Mesendoderm (in vitro differentiated cells): Measurements from ENCODE around the gene DZIP1L.
A peak's percentile ranks its signal among the peaks of the same experiment; 100 is the strongest.

Source experiments
- DNase-seq: peaks from one replicate; pipeline ENCODE4 v3.0.0; 2013
- H2AK5ac ChIP-seq: 2 replicates; pipeline ENCODE4 v1.6.1; 2013; ENCODE audit warnings: low read length, inconsistent platforms
- H2BK120ac ChIP-seq: 2 replicates; pipeline ENCODE4 v1.6.1; 2013; ENCODE audit warnings: low read depth, mild to moderate bottlenecking, low read length, moderate library complexity, mixed read lengths
- H2BK15ac ChIP-seq: replicated peaks from 2 replicates; pipeline ENCODE4 v1.6.1; 2013; ENCODE audit warnings: low read depth, mild to moderate bottlenecking, moderate library complexity
- H2BK5ac ChIP-seq: 2 replicates; pipeline ENCODE4 v1.6.1; 2013; ENCODE audit warnings: low read length, inconsistent platforms
- H3K18ac ChIP-seq: 2 replicates; pipeline ENCODE4 v1.6.1; 2013; ENCODE audit warnings: mild to moderate bottlenecking, low read length, mixed read lengths
- H3K23ac ChIP-seq: one replicate; pipeline ENCODE4 v1.6.1; 2013; ENCODE audit warnings: low read length
- H3K27ac ChIP-seq: 2 replicates; pipeline ENCODE4 v1.5.1; 2013; ENCODE audit warnings: low read depth, mild to moderate bottlenecking, inconsistent platforms, low read length, moderate library complexity
- H3K27me3 ChIP-seq: 2 replicates; pipeline ENCODE4 v1.6.1; 2013; ENCODE audit warnings: low read length, control low read depth, mild to moderate bottlenecking, inconsistent platforms; ENCODE audit not compliant: insufficient read depth, poor library complexity
- H3K36me3 ChIP-seq: 2 replicates; pipeline ENCODE4 v1.6.1; 2013; ENCODE audit warnings: low read length, inconsistent platforms; ENCODE audit not compliant: control insufficient read depth, insufficient read depth
- H3K4ac ChIP-seq: one replicate; pipeline ENCODE4 v1.6.1; 2013; ENCODE audit warnings: low read depth, mild to moderate bottlenecking, low read length, moderate library complexity
- H3K4me1 ChIP-seq: 2 replicates; pipeline ENCODE4 v1.6.1; 2013; ENCODE audit warnings: low read depth, low read length, inconsistent platforms; ENCODE audit not compliant: control insufficient read depth
- H3K4me2 ChIP-seq: 2 replicates; pipeline ENCODE4 v1.6.1; 2013; ENCODE audit warnings: low read length
- H3K4me3 ChIP-seq: 2 replicates; pipeline ENCODE4 v1.5.1; 2013; ENCODE audit warnings: mild to moderate bottlenecking, low read length
- H3K56ac ChIP-seq: one replicate; pipeline ENCODE4 v1.6.1; 2013; ENCODE audit warnings: low read length
- H3K79me1 ChIP-seq: 2 replicates; pipeline ENCODE4 v1.6.1; 2013; ENCODE audit warnings: low read length, inconsistent platforms
- H3K79me2 ChIP-seq: 2 replicates; pipeline ENCODE4 v1.6.1; 2013; ENCODE audit warnings: mild to moderate bottlenecking, low read length; ENCODE audit not compliant: control insufficient read depth, insufficient read depth
- H3K9ac ChIP-seq: 2 replicates; pipeline ENCODE4 v1.6.1; 2013; ENCODE audit warnings: low read length, inconsistent platforms
- H4K5ac ChIP-seq: one replicate; pipeline ENCODE4 v1.6.1; 2013; ENCODE audit warnings: low read length
- H4K8ac ChIP-seq: one replicate; pipeline ENCODE4 v1.6.1; 2013; ENCODE audit warnings: low read depth, mild to moderate bottlenecking, control low read depth, low read length, moderate library complexity
- WGBS: extraction: QIAGEN DNeasy Blood & Tissue Kit; methylation state at CpG from one replicate; pipeline ENCODE4 v1.1.7; 2013; ENCODE audit warnings: low lambda C conversion rate, missing lambda C conversion rate; ENCODE audit not compliant: insufficient coverage; ENCODE audit errors: extremely low coverage; 5-methylcytosine and 5-hydroxymethylcytosine counted together

Gene DZIP1L

GRCh38 chr3:138031536-138031935, 83.9 kb downstream of the DZIP1L start:
- H3K27ac ChIP-seq = no peak overlapping the region
- no peak overlapping the region for H3K56ac ChIP-seq
- no peak overlapping the region for H3K9ac ChIP-seq
- no peak overlapping the region for H3K18ac ChIP-seq
- H4K5ac ChIP-seq = no peak overlapping the region
- DNase-seq = no peak
- no peak overlapping the region for H3K23ac ChIP-seq
- no peak overlapping the region for H2AK5ac ChIP-seq
- no peaks in the 10 kb centered on the region for H3K4me1 ChIP-seq
- no peak overlapping the region for H2BK15ac ChIP-seq
- H3K79me1 ChIP-seq = no peaks in the 10 kb centered on the region
- H4K8ac ChIP-seq = no peak overlapping the region
- no peak overlapping the region for H3K4me3 ChIP-seq
- H2BK5ac ChIP-seq = no peak overlapping the region
- H3K36me3 ChIP-seq = no peaks in the 10 kb centered on the region
- no peaks in the 10 kb centered on the region for H3K27me3 ChIP-seq
- no CpG with 5 or more reads among the region's 3 CpGs for WGBS
- H3K4ac ChIP-seq = no peak overlapping the region
- no peaks in the 10 kb centered on the region for H3K79me2 ChIP-seq
- H3K4me2 ChIP-seq = no peak overlapping the region
- no peak overlapping the region for H2BK120ac ChIP-seq

GRCh38 chr3:138030734-138031280, 84.6 kb downstream of the DZIP1L start:
- H2BK15ac ChIP-seq = no peak overlapping the region

GRCh38 chr3:138027821-138028220, 87.6 kb downstream of the DZIP1L start:
- Histone ChIP-seq H2AK5ac (no peak overlapping the region), H3K23ac (no peak overlapping the region), H3K4ac (no peak overlapping the region), H3K4me3 (no peak overlapping the region), H2BK120ac (no peak overlapping the region), H3K36me3 (no peaks in the 10 kb centered on the region), H3K79me2 (no peaks in the 10 kb centered on the region), H2BK15ac (no peak overlapping the region), H3K9ac (no peak overlapping the region), H3K56ac (no peak overlapping the region), H4K8ac (no peak overlapping the region), H2BK5ac (no peak overlapping the region), H3K4me1 (no peaks in the 10 kb centered on the region), H3K27ac (no peak overlapping the region), H4K5ac (no peak overlapping the region), H3K27me3 (no peaks in the 10 kb centered on the region), H3K79me1 (no peaks in the 10 kb centered on the region), H3K4me2 (no peak overlapping the region), H3K18ac (no peak overlapping the region)
- WGBS = no CpG with 5 or more reads among the region's 5 CpGs
- DNase-seq = no peak

More at GRCh38 chr3:138030734-138031280, 84.6 kb downstream of the DZIP1L start:
- Histone ChIP-seq H3K4me1 (no peaks in the 10 kb centered on the region), H3K4me3 (no peak overlapping the region), H2AK5ac (no peak overlapping the region), H3K56ac (no peak overlapping the region), H3K4ac (no peak overlapping the region), H4K5ac (no peak overlapping the region), H3K9ac (no peak overlapping the region), H3K36me3 (no peaks in the 10 kb centered on the region), H4K8ac (no peak overlapping the region), H2BK5ac (no peak overlapping the region), H3K27ac (no peak overlapping the region), H3K79me2 (no peaks in the 10 kb centered on the region), H3K23ac (no peak overlapping the region), H3K4me2 (no peak overlapping the region), H3K79me1 (no peaks in the 10 kb centered on the region), H2BK120ac (no peak overlapping the region), H3K27me3 (no peaks in the 10 kb centered on the region), H3K18ac (no peak overlapping the region)
- no peak for DNase-seq
- no CpG with 5 or more reads among the region's 11 CpGs for WGBS

GRCh38 chr3:138025553-138025952, 89.9 kb downstream of the DZIP1L start:
- H3K4ac ChIP-seq = no peak overlapping the region
- no peak overlapping the region for H3K4me2 ChIP-seq
- H2AK5ac ChIP-seq = no peak overlapping the region
- no peak overlapping the region for H4K8ac ChIP-seq
- no peaks in the 10 kb centered on the region for H3K36me3 ChIP-seq
- H3K23ac ChIP-seq = no peak overlapping the region
- no peak for DNase-seq
- H3K79me2 ChIP-seq = no peaks in the 10 kb centered on the region
- no peak overlapping the region for H3K56ac ChIP-seq
- no peaks in the 10 kb centered on the region for H3K79me1 ChIP-seq
- no peaks in the 10 kb centered on the region for H3K4me1 ChIP-seq
- no peak overlapping the region for H3K27ac ChIP-seq
- H2BK15ac ChIP-seq = no peak overlapping the region
- H2BK120ac ChIP-seq = no peak overlapping the region
- no peak overlapping the region for H3K18ac ChIP-seq
- H3K27me3 ChIP-seq = no peaks in the 10 kb centered on the region
- no peak overlapping the region for H4K5ac ChIP-seq
- no peak overlapping the region for H2BK5ac ChIP-seq
- H3K9ac ChIP-seq = no peak overlapping the region
- no peak overlapping the region for H3K4me3 ChIP-seq

GRCh38 chr3:138023754-138024153, 91.7 kb downstream of the DZIP1L start:
- Histone ChIP-seq H2BK15ac (no peak overlapping the region), H3K4me1 (no peaks in the 10 kb centered on the region), H3K4ac (no peak overlapping the region), H3K4me3 (no peak overlapping the region), H2BK5ac (no peak overlapping the region), H4K5ac (no peak overlapping the region), H2AK5ac (no peak overlapping the region), H3K9ac (no peak overlapping the region), H4K8ac (no peak overlapping the region), H3K27me3 (no peaks in the 10 kb centered on the region), H2BK120ac (no peak overlapping the region), H3K79me2 (no peaks in the 10 kb centered on the region), H3K23ac (no peak overlapping the region), H3K36me3 (no peaks in the 10 kb centered on the region), H3K79me1 (no peaks in the 10 kb centered on the region), H3K4me2 (no peak overlapping the region), H3K27ac (no peak overlapping the region), H3K56ac (no peak overlapping the region), H3K18ac (no peak overlapping the region)
- no peak for DNase-seq
- no CpG with 5 or more reads among the region's 4 CpGs for WGBS

GRCh38 chr3:138019281-138020069, 95.9 kb downstream of the DZIP1L start:
- Histone ChIP-seq H2AK5ac (no peak overlapping the region), H3K4me3 (no peak overlapping the region), H3K79me2 (no peaks in the 10 kb centered on the region), H3K27ac (no peak overlapping the region), H3K18ac (no peak overlapping the region), H3K56ac (no peak overlapping the region), H3K36me3 (no peaks in the 10 kb centered on the region), H4K8ac (no peak overlapping the region), H3K4me1 (no peaks in the 10 kb centered on the region), H2BK15ac (no peak overlapping the region), H4K5ac (no peak overlapping the region), H3K27me3 (no peaks in the 10 kb centered on the region), H2BK120ac (no peak overlapping the region), H3K79me1 (no peaks in the 10 kb centered on the region), H2BK5ac (no peak overlapping the region), H3K9ac (no peak overlapping the region), H3K4me2 (no peak overlapping the region), H3K23ac (no peak overlapping the region), H3K4ac (no peak overlapping the region)
- no CpG with 5 or more reads among the region's 3 CpGs for WGBS
- peak; percentile 84 for DNase-seq
